ENCODE data around the gene ZNF823. TPM values are rescaled to one million over a fixed set of nuclear protein-coding genes. Genes with fewer than 3 reads are reported as not detected.

Gene ZNF823
- total RNA-seq, 1 donor: 5.6 TPM

DNA sequence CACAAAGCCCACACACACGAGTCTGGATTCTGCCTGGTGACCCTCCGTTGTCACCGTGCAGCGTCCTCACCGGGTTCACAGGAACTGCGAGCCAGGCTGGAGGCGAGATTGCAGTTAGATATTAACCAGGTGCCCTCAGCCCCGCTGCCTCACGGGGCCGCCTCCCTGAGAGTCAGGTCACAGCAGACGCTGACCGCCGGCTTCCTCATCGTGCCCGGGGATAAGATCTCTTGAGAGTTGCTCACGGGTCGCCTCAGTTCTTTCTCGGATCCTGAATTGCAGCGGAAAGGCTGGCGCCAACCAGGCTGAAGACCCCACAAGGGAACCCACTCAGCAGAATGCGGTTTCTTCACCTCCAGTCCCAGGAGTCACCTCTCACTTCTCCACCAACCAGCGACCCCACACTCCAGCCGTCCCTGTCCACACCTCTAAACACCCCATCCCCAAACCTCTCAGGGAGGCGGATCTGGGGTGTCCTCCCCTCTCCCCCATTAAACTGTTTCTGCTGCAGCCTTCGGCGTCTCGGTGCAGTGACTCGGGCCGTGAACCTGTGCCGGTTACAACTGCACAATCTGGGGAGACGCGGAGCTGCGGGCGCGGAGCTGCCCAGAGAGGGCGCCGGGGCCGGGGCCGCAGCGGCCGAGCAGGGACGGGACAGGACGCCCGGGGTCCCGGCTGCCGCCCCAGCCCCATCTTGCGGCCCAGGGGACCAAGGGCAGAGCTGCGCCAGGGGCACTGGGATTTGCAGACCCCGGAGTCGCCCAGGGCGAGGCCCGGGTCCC is 591 bp downstream of the ZNF823 start:
- TF ChIP-seq, protein P1, sequence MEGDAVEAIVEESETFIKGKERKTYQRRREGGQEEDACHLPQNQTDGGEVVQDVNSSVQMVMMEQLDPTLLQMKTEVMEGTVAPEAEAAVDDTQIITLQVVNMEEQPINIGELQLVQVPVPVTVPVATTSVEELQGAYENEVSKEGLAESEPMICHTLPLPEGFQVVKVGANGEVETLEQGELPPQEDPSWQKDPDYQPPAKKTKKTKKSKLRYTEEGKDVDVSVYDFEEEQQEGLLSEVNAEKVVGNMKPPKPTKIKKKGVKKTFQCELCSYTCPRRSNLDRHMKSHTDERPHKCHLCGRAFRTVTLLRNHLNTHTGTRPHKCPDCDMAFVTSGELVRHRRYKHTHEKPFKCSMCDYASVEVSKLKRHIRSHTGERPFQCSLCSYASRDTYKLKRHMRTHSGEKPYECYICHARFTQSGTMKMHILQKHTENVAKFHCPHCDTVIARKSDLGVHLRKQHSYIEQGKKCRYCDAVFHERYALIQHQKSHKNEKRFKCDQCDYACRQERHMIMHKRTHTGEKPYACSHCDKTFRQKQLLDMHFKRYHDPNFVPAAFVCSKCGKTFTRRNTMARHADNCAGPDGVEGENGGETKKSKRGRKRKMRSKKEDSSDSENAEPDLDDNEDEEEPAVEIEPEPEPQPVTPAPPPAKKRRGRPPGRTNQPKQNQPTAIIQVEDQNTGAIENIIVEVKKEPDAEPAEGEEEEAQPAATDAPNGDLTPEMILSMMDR (IDR thresholded peaks at IDR 0.05; ENCODE audit: insufficient read depth, low read depth, low read length): peak; percentile 9
- DNase-seq (ENCODE audit: low read depth): peak; percentile 50
- peak overlapping the region; percentile 95 for H3K4me3 ChIP-seq (ENCODE audit: low read depth, low read length)

DNA sequence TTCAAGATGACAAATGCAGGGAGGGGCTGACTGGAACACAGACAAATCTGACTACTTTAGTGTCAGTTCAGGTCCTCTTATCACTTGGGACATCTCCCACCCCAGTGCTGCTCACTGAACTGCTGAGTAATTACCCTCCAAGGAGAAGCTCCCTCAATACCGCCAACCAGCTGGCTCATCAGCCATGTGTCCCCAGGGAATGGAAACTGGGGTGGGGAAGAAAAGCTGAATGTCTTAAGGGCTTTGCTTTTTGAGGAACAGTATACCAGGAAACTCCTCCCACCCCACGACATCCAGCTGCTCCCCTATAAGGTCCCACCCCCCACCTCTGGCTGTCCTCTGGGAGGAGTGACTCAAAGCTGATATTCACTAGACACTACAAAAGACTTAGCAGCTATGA is 2.0 kb downstream of the ZNF823 start:
- TF ChIP-seq, protein P1 (IDR thresholded peaks at IDR 0.05; ENCODE audit: insufficient read depth, low read depth, low read length): no peak
- DNase-seq (ENCODE audit: low read depth): peak; percentile 46
- no peak overlapping the region for H3K4me3 ChIP-seq (ENCODE audit: low read depth, low read length)

DNA sequence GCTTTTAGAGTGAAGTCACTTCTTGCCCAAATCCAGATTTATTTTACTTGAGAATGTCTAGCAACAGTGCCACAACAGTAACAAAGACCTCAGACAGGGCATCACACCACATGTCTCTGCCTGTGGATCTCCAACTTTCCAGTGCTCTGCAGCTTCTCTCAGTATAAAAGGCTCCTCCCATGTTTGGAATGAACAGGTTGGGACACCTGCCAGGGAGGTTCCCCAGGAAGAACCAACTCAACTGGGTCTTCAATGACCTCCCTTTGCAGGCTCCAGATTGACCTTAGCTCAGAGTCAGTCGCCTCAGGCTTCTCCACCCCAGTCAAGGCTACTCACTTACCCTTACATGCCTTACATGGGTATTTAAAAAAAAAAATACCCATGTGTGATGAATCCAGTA is 3.4 kb downstream of the ZNF823 start:
- H3K4me3 ChIP-seq (ENCODE audit: low read depth, low read length): no peak overlapping the region
- no peak for DNase-seq (ENCODE audit: low read depth)
- TF ChIP-seq, protein P1 (IDR thresholded peaks at IDR 0.05; ENCODE audit: insufficient read depth, low read depth, low read length): no peak

DNA sequence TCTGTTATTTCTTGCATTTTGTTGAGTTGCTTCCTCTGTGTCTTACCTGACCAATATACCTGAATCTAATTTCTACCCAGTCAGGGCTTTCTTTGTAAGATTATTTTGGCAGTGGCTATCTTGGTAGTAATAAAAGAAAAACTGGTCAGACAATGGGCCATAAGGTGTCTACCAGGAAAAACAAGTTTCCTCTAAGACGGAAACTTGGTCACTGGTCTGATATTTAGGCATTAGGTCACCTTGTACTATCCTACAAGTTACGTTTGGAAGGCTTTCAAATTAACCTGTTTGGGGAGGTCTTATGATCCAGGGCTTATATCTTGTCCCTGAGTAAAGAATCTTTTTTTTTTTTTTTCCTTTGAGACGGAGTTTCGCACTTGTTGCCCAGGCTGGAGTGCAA is 9.2 kb downstream of the ZNF823 start:
- TF ChIP-seq, protein P1 (IDR thresholded peaks at IDR 0.05; ENCODE audit: insufficient read depth, low read depth, low read length): no peak
- H3K4me3 ChIP-seq (ENCODE audit: low read depth, low read length): no peak overlapping the region
- DNase-seq (ENCODE audit: low read depth): no peak

DNA sequence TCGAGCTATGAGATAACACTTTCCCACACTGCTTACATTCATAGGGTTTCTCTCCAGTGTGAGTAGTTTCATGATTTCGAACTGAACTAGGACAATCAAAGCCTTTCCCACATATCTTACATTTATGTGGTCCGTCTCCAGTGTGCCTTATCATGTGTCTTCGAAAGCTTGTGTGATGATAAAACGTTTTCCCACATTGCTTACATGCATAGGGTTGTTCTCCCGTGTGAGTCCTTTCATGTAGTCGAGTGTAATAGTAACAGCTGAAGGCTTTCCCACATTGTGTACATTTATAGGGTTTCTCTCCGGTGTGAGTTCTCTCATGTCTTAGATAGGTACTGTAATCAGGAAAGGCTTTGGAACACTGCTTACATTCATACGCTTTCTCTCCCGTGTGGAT is 16.3 kb downstream of the ZNF823 start:
- DNase-seq (ENCODE audit: low read depth): no peak
- TF ChIP-seq, protein P1 (IDR thresholded peaks at IDR 0.05; ENCODE audit: insufficient read depth, low read depth, low read length): no peak
- H3K4me3 ChIP-seq (ENCODE audit: low read depth, low read length): no peak overlapping the region

DNA sequence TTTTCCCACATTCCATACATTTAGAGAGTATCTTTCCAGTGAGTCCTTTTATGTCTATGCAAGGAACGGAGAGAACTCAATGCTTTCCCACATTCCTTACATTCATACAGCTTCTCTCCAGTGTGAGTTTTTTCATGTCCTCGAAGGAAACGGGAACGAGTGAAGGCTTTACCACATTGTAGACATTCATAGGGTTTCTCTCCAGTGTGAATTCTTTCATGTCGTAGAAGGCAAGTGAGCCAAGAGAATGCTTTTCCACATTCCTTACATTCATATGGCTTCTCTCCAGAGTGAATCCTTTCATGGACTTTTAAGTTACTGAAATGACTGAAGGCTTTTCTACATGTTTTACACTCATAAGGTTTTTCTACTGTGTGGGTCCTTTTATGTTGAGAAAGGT is 17.1 kb downstream of the ZNF823 start:
- H3K4me3 ChIP-seq (ENCODE audit: low read depth, low read length): no peak overlapping the region
- TF ChIP-seq, protein P1 (IDR thresholded peaks at IDR 0.05; ENCODE audit: insufficient read depth, low read depth, low read length): no peak
- DNase-seq (ENCODE audit: low read depth): no peak

DNA sequence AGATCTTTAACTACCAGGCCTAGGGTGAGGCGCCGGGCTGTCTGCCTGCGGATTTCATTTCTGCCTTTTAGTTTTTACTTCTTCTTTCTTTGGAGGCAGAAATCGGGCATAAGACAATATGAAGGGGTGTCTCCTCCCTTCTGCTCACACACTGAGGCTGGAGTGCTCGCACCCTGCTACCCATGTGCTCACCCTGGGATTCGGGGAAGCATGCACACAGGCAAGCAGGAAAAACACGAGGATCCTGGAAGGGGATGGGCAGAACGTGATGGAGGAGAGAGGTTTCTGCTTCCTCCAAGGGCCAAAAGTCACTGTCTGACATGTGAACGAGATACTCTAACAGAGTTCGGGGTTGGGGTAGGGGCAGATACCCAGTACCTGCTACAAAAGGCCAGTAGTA is 28.4 kb downstream of the ZNF823 start:
- no peak overlapping the region for H3K4me3 ChIP-seq (ENCODE audit: low read depth, low read length)
- DNase-seq (ENCODE audit: low read depth): no peak
- TF ChIP-seq, protein P1 (IDR thresholded peaks at IDR 0.05; ENCODE audit: insufficient read depth, low read depth, low read length): no peak
